T-helper 1 cell (primary cell): ENCODE results near the gene LCMT1.
"Not testable (repeated sequence)": the region's sequence is repeated elsewhere in the genome, so short reads cannot be mapped to it uniquely, and the experiment has no call there.

Experiments used
- DNase-seq, 5 donors: peaks; one replicate each; pipeline ENCODE4 v3.0.0-alpha.2; 2012 to 2020

LCMT1 gene

GRCh38 chr16:25095636-25096035 lies 15.9 kb upstream of the LCMT1 start:
- DNase-seq = no peak

GRCh38 chr16:25097276-25097975 lies 14.1 kb upstream of the LCMT1 start:
- DNase-seq = no peak

GRCh38 chr16:25100511-25100910 lies 11.0 kb upstream of the LCMT1 start:
- no peak for DNase-seq

- DNase-seq = peak; percentile 45 to 85 (median 62)
These were observed 4.7 kb upstream of the LCMT1 start for GRCh38 chr16:25106567-25107465.

- no peak for DNase-seq
These were observed 4.1 kb upstream of the LCMT1 start for GRCh38 chr16:25107466-25107792.

- DNase-seq = peak in 4 of 5 donors; percentile 21 to 43 (median 22)
These were observed 3.5 kb upstream of the LCMT1 start for GRCh38 chr16:25108054-25108453.

GRCh38 chr16:25109643-25110042 lies 1.9 kb upstream of the LCMT1 start:
- DNase-seq = no peak

GRCh38 chr16:25110387-25110947 lies 1.1 kb upstream of the LCMT1 start:
- DNase-seq = peak in 1 of 5 donors; percentile 27

- no peak for DNase-seq
These were observed 2.6 kb downstream of the LCMT1 start for GRCh38 chr16:25114121-25114520.

GRCh38 chr16:25118851-25119578 lies 7.5 kb downstream of the LCMT1 start:
- DNase-seq = no peak

GRCh38 chr16:25121824-25122600 lies 10.5 kb downstream of the LCMT1 start:
- DNase-seq = no peak

- no peak for DNase-seq
These were observed 13.0 kb downstream of the LCMT1 start for GRCh38 chr16:25124503-25124902.

- DNase-seq = not testable (repeated sequence)
These were observed 14.6 kb downstream of the LCMT1 start for GRCh38 chr16:25126086-25126666.

- DNase-seq = peak in 1 of 5 donors; percentile 68
These were observed 15.3 kb downstream of the LCMT1 start for GRCh38 chr16:25126820-25127232.

- DNase-seq = not testable (repeated sequence)
These were observed 21.2 kb downstream of the LCMT1 start for GRCh38 chr16:25132751-25133150.

GRCh38 chr16:25134166-25134700 lies 22.7 kb downstream of the LCMT1 start:
- no peak for DNase-seq

- DNase-seq = no peak
These were observed 23.8 kb downstream of the LCMT1 start for GRCh38 chr16:25135254-25135878.

- no peak for DNase-seq
These were observed 26.6 kb downstream of the LCMT1 start for GRCh38 chr16:25138130-25138529.

GRCh38 chr16:25140459-25140858 lies 28.9 kb downstream of the LCMT1 start:
- DNase-seq = no peak

- DNase-seq = no peak
These were observed 30.1 kb downstream of the LCMT1 start for GRCh38 chr16:25141648-25142047.

- no peak for DNase-seq
These were observed 32.4 kb downstream of the LCMT1 start for GRCh38 chr16:25143928-25144327.
